CD14-positive monocyte (primary cell): ENCODE measurements around the gene RASL11B. TPM values are rescaled to one million over a fixed set of nuclear protein-coding genes. Genes with fewer than 3 reads are reported as not detected.
A peak's percentile ranks its signal among the peaks of the same experiment; 100 is the strongest.

Experiments
- DNase-seq, 3 donors: peaks; one replicate each; pipeline ENCODE4 v3.0.0-alpha.2; 2011 to 2022
- H2AFZ ChIP-seq: 2 replicates; pipeline ENCODE4 v1.6.0; 2012; ENCODE audit warnings: mild to moderate bottlenecking, low read depth, low read length, inconsistent platforms; ENCODE audit not compliant: insufficient read depth, poor library complexity, severe bottlenecking
- H3K27ac ChIP-seq, 2 donors: 1 replicate in 1 of 2; 2 replicates in 1 of 2; pipeline ENCODE4 v1.5.1; 2012 to 2013; ENCODE audit warnings: low read length in 2 of 2, control low read depth in 1 of 2, inconsistent platforms in 1 of 2, low read depth in 1 of 2, mild to moderate bottlenecking in 1 of 2
- H3K27me3 ChIP-seq, 2 donors: one replicate each; pipeline versions ENCODE4 v1.6.0 to v1.6.1; 2011 to 2013; ENCODE audit warnings: low read length in 2 of 2; ENCODE audit not compliant: control insufficient read depth in 2 of 2, insufficient read depth in 2 of 2
- H3K36me3 ChIP-seq, 2 donors: replicated peaks in 1 of 2; 1 replicate in 1 of 2; 2 replicates in 1 of 2; pipeline versions ENCODE4 v1.5.1 to v1.6.1; 2012 to 2013; ENCODE audit warnings: low read length in 2 of 2, control low read depth in 1 of 2, inconsistent platforms in 1 of 2, mild to moderate bottlenecking in 1 of 2; ENCODE audit not compliant: insufficient read depth in 2 of 2, control insufficient read depth in 1 of 2
- H3K4me1 ChIP-seq, 2 donors: 1 replicate in 1 of 2; 2 replicates in 1 of 2; pipeline versions ENCODE4 v1.5.1 to v1.6.1; 2012 to 2013; ENCODE audit warnings: low read length in 2 of 2, control low read depth in 1 of 2, inconsistent platforms in 1 of 2, mild to moderate bottlenecking in 1 of 2, moderate library complexity in 1 of 2; ENCODE audit not compliant: insufficient read depth in 2 of 2, control insufficient read depth in 1 of 2
- H3K4me2 ChIP-seq: replicated peaks from 2 replicates; pipeline ENCODE3; 2012; ENCODE audit warnings: low read length, moderate library complexity, mild to moderate bottlenecking; ENCODE audit not compliant: poor library complexity, severe bottlenecking; ENCODE audit errors: extremely low read depth
- H3K4me3 ChIP-seq, 3 experiments: fragments of 200-600 bp in 1 of 3; sonication (generic) in 1 of 3; replicated peaks in 1 of 3; 1 replicate in 2 of 3; 2 replicates in 1 of 3; pipeline ENCODE4 v1.5.1; 2011 to 2013; ENCODE audit warnings: low read length in 3 of 3, mild to moderate bottlenecking in 3 of 3, control low read depth in 2 of 3, low read depth in 2 of 3, inconsistent platforms in 1 of 3, moderate library complexity in 1 of 3
- H3K79me2 ChIP-seq: 2 replicates; pipeline ENCODE4 v1.6.0; 2012; ENCODE audit warnings: mild to moderate bottlenecking, control low read depth, inconsistent platforms, low read length, moderate library complexity; ENCODE audit not compliant: insufficient read depth
- H3K9ac ChIP-seq: 2 replicates; pipeline ENCODE4 v1.6.0; 2017; ENCODE audit warnings: low read length, mild to moderate bottlenecking; ENCODE audit not compliant: insufficient read depth, poor library complexity, severe bottlenecking
- H3K9me3 ChIP-seq, 2 donors: replicated peaks in 1 of 2; 1 replicate in 1 of 2; 2 replicates in 1 of 2; pipeline versions ENCODE4 v1.5.1 to v1.6.1; 2012 to 2013; ENCODE audit warnings: low read length in 2 of 2, control low read depth in 1 of 2; ENCODE audit not compliant: control insufficient read depth in 1 of 2, insufficient read depth in 1 of 2
- H4K20me1 ChIP-seq: 2 replicates; pipeline ENCODE4 v1.6.0; 2012; ENCODE audit warnings: mild to moderate bottlenecking, low read length, control low read depth, moderate library complexity; ENCODE audit not compliant: insufficient read depth
- H3K27ac Mint-ChIP-seq, 7 donors: one replicate each; pipeline ENCODE4 v1.8.0; 2020; ENCODE audit warnings: mild to moderate bottlenecking in 7 of 7, mixed read lengths in 7 of 7, moderate library complexity in 6 of 7, inconsistent platforms in 2 of 7
- H3K27me3 Mint-ChIP-seq, 3 donors: one replicate each; pipeline ENCODE4 v1.8.0; 2021 to 2022; ENCODE audit warnings: low read depth in 3 of 3, mild to moderate bottlenecking in 3 of 3, mixed read lengths in 3 of 3, moderate library complexity in 3 of 3, inconsistent platforms in 1 of 3
- H3K36me3 Mint-ChIP-seq, 2 donors: one replicate each; pipeline ENCODE4 v1.8.0; 2020; ENCODE audit warnings: mixed read lengths in 2 of 2, inconsistent platforms in 1 of 2, mild to moderate bottlenecking in 1 of 2
- H3K4me1 Mint-ChIP-seq: one replicate; pipeline ENCODE4 v1.8.0; 2020; ENCODE audit warnings: mild to moderate bottlenecking, mixed read lengths
- H3K4me3 Mint-ChIP-seq, 2 donors: one replicate each; pipeline ENCODE4 v1.8.0; 2020; ENCODE audit warnings: mild to moderate bottlenecking in 2 of 2, mixed read lengths in 2 of 2, moderate library complexity in 1 of 2
- H3K9me3 Mint-ChIP-seq, 7 donors: one replicate each; pipeline ENCODE4 v1.8.0; 2020 to 2022; ENCODE audit warnings: mixed read lengths in 7 of 7, mild to moderate bottlenecking in 6 of 7, moderate library complexity in 6 of 7, inconsistent platforms in 2 of 7
- WGBS: methylation state at CpG from one replicate; pipeline ENCODE4 v1.1.5; 2013; ENCODE audit warnings: missing lambda C conversion rate; ENCODE audit not compliant: insufficient coverage; 5-methylcytosine and 5-hydroxymethylcytosine counted together
- intact Hi-C, 2 donors: fragments of 100-400 bp; cut with micrococcal nuclease; formaldehyde crosslinking; loops; one replicate each; pipeline versions ENCODE4 v1.15.0 to v1.15.1; 2023
- polyA plus RNA-seq, 3 donors: library from polyadenylated mRNA; depleted of rRNA in 1 of 3; unstranded in 2 of 3; stranded (reverse) in 1 of 3; fragments of 300-500 nt in 2 of 3; fragments of >200 nt in 1 of 3; fragmentation: Illumina TruSeq in 2 of 3; gene quantifications; 1 replicate in 2 of 3; 2 replicates in 1 of 3; pipeline ENCODE4 v1.2.3, GENCODE V29; 2012 to 2021
- TF ChIP-seq, protein P1 (sequence below): fragments of 200-600 bp; IDR thresholded peaks from one replicate; pipeline ENCODE4 v1.8.0; 2022; ENCODE audit warnings: antibody characterized with exemption, mild to moderate bottlenecking

Gene RASL11B
- polyA plus RNA-seq, 3 donors: not detected

DNA sequence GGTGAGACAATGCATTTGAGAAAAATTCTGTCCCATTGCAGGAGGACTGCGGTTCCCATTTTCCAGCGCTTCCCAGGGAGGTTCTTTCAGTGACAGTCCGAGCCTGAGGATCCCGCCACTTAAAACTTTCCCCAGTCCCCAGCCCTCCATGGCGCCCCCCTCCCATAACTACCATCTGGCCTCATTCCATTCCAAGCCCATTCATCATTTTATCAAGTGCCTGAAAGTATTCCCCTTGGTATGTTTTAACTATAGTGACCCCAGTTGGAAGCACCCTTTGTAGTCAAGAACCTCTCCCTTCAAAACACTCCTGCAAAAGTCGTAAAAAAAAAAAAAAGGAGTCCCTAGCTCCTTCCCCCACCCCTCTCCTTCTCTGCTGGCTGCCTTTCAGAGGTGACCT is 1.2 kb downstream of the RASL11B start:
- H3K9ac ChIP-seq: no peak overlapping the region
- H3K4me3 ChIP-seq: no peak overlapping the region

GRCh38 chr4:52864793-52865192 is 2.7 kb downstream of the RASL11B start:
- Histone ChIP-seq H3K27ac (no peak overlapping the region), H2AFZ (no peak overlapping the region), H4K20me1 (no peaks in the 10 kb centered on the region), H3K9me3 (no peaks in the 10 kb centered on the region), H3K4me1 (peaks cover 11 to 14% of the 10 kb centered on the region in 2 donors), H3K27me3 (peaks cover 27 to 35% of the 10 kb centered on the region in 2 donors), H3K4me3 (no peak overlapping the region), H3K79me2 (no peaks in the 10 kb centered on the region), H3K4me2 (no peak overlapping the region), H3K9ac (no peak overlapping the region), H3K36me3 (no peaks in the 10 kb centered on the region)
- H3K4me1 Mint-ChIP-seq: peaks cover 6% of the 10 kb centered on the region
- peaks cover 0 to 6% of the 10 kb centered on the region in 2 donors for H3K36me3 Mint-ChIP-seq
- TF ChIP-seq, protein P1, sequence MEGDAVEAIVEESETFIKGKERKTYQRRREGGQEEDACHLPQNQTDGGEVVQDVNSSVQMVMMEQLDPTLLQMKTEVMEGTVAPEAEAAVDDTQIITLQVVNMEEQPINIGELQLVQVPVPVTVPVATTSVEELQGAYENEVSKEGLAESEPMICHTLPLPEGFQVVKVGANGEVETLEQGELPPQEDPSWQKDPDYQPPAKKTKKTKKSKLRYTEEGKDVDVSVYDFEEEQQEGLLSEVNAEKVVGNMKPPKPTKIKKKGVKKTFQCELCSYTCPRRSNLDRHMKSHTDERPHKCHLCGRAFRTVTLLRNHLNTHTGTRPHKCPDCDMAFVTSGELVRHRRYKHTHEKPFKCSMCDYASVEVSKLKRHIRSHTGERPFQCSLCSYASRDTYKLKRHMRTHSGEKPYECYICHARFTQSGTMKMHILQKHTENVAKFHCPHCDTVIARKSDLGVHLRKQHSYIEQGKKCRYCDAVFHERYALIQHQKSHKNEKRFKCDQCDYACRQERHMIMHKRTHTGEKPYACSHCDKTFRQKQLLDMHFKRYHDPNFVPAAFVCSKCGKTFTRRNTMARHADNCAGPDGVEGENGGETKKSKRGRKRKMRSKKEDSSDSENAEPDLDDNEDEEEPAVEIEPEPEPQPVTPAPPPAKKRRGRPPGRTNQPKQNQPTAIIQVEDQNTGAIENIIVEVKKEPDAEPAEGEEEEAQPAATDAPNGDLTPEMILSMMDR: no peak
- H3K27me3 Mint-ChIP-seq: peaks cover 31 to 35% (median 32%) of the 10 kb centered on the region in 3 donors
- 100% methylated on average over 1 of the region's 5 CpGs for WGBS
- no peak overlapping the region for H3K4me3 Mint-ChIP-seq
- peaks cover 0 to 11% (median 8%) of the 10 kb centered on the region in 7 donors for H3K9me3 Mint-ChIP-seq
- no peak for DNase-seq
- H3K27ac Mint-ChIP-seq: no peak overlapping the region
- intact Hi-C loops: loop anchor here in 1 of 2 donors (5.0 kb wide), 1 partner anchor 152 kb away; no protein-coding TSS in a partner anchor

More for the DNA sequence above, 1.2 kb downstream of the RASL11B start:
- Histone ChIP-seq H3K4me1 (peaks cover 11 to 14% of the 10 kb centered on the region in 2 donors), H3K27me3 (peaks cover 29 to 38% of the 10 kb centered on the region in 2 donors), H4K20me1 (no peaks in the 10 kb centered on the region), H3K27ac (no peak overlapping the region), H3K36me3 (no peaks in the 10 kb centered on the region), H3K4me2 (no peak overlapping the region), H3K79me2 (no peaks in the 10 kb centered on the region), H2AFZ (no peak overlapping the region), H3K9me3 (no peaks in the 10 kb centered on the region)
- Mint-ChIP-seq H3K27ac (no peak overlapping the region), H3K4me3 (peak overlapping the region; percentile 12 to 90), H3K4me1 (peaks cover 6% of the 10 kb centered on the region), H3K36me3 (peaks cover 0 to 6% of the 10 kb centered on the region in 2 donors), H3K9me3 (peaks cover 0 to 13% (median 9%) of the 10 kb centered on the region in 7 donors), H3K27me3 (peaks cover 32 to 37% (median 35%) of the 10 kb centered on the region in 3 donors)
- 90% methylated on average over 2 of the region's 6 CpGs for WGBS
- intact Hi-C loops: loop anchor here in 1 of 2 donors (5.0 kb wide), 1 partner anchor 151 kb away; no protein-coding TSS in a partner anchor
- TF ChIP-seq, protein P1: no peak
- no peak for DNase-seq
